Activated CD8-positive, alpha-beta memory T cell treated with anti-CD3 and anti-CD28 coated beads for 4 hours (primary cell): Measurements from ENCODE around the gene HAO2.

Source experiments
- DNase-seq, 2 donors: peaks; one replicate each; pipeline ENCODE4 v3.0.0-alpha.2; 2020; ENCODE audit warnings: low read depth in 2 of 2

HAO2 gene

DNA sequence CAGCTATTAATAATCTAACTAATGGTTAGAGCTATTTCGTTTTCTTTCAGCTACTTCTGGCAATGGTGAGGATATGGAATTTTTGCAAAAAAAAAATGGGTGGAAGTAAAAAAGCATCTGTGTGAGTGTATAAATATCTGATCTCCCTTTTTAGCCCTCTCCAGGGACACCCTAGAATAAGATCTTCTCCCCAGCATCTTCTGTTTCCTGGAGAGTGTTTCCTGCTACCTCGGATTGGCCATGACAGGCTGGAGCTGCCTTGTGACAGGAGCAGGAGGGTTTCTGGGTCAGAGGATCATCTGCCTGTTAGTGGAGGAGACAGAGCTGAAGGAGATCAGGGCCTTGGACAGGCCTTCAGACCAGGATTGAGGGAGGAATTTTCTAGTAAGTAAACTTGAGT is 70.2 kb downstream of the HAO2 start:
- DNase-seq: no peak

DNA sequence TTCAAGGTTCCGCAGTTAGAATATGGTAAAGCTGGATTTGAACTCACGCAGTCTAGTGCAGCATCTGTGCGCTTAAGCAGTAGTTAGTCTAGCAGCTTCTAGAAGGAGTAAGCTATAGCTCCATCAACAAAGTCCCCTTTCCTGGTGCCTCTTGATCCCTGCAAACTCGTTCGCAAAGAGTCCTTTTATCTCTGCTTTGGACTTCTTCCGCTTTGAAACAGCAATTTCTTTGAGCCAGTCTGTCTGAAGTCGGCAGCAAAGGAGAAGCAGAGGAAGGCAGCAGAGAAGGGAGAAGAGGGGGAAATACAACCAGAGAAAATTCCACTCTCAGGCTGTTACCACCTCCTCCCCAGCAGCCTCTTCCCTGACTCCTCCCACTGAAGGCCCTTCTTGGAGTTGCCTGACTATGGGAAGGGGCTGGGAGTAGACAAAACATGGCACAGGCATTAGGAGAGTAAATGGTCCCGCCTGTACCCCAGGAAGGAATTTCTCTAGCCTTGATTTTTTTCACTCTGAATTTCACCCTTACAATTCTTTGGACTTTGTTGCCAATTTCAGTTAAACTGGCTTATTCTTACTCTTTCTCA is 72.2 kb downstream of the HAO2 start:
- DNase-seq: no peak

DNA sequence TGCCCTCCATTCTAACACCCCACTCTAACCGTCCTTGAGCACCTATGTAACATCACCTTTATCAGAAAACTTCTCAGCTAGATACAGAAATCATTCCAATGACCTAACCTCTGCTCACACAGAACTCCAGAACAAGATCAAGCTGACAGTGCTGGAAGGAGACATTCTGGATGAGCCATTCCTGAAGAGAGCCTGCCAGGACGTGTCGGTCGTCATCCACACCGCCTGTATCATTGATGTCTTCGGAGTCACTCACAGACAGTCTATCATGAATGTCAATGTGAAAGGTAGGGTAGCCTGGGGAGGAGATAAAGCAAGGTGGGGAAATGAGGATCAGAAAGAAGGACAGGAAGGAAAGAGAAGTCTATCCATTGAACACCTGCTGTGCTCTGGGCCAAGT is 74.2 kb downstream of the HAO2 start:
- DNase-seq: no peak
